Activated CD4-positive, alpha-beta T cell treated with anti-CD3 and anti-CD28 coated beads for 48 hours (primary cell): Measurements from ENCODE around the gene PSMA7.
"Not testable (repeated sequence)": the region's sequence is repeated elsewhere in the genome, so short reads cannot be mapped to it uniquely, and the experiment has no call there.

Experiments
- DNase-seq: peaks from one replicate; pipeline ENCODE4 v3.0.0-alpha.2; 2020

Gene PSMA7

GRCh38 chr20:62118113-62119043 lies 24.8 kb downstream of the PSMA7 start:
- DNase-seq: no peak

GRCh38 chr20:62117658-62118057 lies 25.5 kb downstream of the PSMA7 start:
- peak; percentile 54 for DNase-seq

- DNase-seq: no peak
Measured at GRCh38 chr20:62117362-62117646, 25.9 kb downstream of the PSMA7 start.

- DNase-seq: no peak
Measured at GRCh38 chr20:62116558-62117361, 26.4 kb downstream of the PSMA7 start.

- DNase-seq: not testable (repeated sequence)
Measured at GRCh38 chr20:62115800-62116407, 27.3 kb downstream of the PSMA7 start.

- DNase-seq: no peak
Measured at GRCh38 chr20:62114894-62115293, 28.3 kb downstream of the PSMA7 start.

- no peak for DNase-seq
Measured at GRCh38 chr20:62112368-62112767, 30.8 kb downstream of the PSMA7 start.

- DNase-seq: no peak
Measured at GRCh38 chr20:62111148-62111547, 32.0 kb downstream of the PSMA7 start.

GRCh38 chr20:62105592-62105991 lies 37.6 kb downstream of the PSMA7 start:
- no peak for DNase-seq

GRCh38 chr20:62104791-62105345 lies 38.3 kb downstream of the PSMA7 start:
- no peak for DNase-seq

- no peak for DNase-seq
Measured at GRCh38 chr20:62104234-62104789, 38.9 kb downstream of the PSMA7 start.

- DNase-seq: no peak
Measured at GRCh38 chr20:62103508-62104233, 39.5 kb downstream of the PSMA7 start.

GRCh38 chr20:62101078-62101477 lies 42.1 kb downstream of the PSMA7 start:
- DNase-seq: no peak

GRCh38 chr20:62097881-62098407 lies 45.2 kb downstream of the PSMA7 start:
- DNase-seq: no peak

- no peak for DNase-seq
Measured at GRCh38 chr20:62096421-62097380, 46.5 kb downstream of the PSMA7 start.

- DNase-seq: no peak
Measured at GRCh38 chr20:62089393-62089792, 53.8 kb downstream of the PSMA7 start.

GRCh38 chr20:62088258-62089127 lies 54.7 kb downstream of the PSMA7 start:
- DNase-seq: no peak

GRCh38 chr20:62087632-62088031 lies 55.6 kb downstream of the PSMA7 start:
- DNase-seq: no peak

GRCh38 chr20:62087227-62087626 lies 56.0 kb downstream of the PSMA7 start:
- no peak for DNase-seq
